HG03045 (cell line): ENCODE measurements around the gene IGFALS.

Experiments used
- ATAC-seq: cut with Tn5 transposase; IDR thresholded peaks from one replicate; pipeline ENCODE4 v1.9.1; 2021; ENCODE audit warnings: mild to moderate bottlenecking, moderate library complexity; ENCODE audit not compliant: unreplicated experiment

Gene IGFALS

DNA sequence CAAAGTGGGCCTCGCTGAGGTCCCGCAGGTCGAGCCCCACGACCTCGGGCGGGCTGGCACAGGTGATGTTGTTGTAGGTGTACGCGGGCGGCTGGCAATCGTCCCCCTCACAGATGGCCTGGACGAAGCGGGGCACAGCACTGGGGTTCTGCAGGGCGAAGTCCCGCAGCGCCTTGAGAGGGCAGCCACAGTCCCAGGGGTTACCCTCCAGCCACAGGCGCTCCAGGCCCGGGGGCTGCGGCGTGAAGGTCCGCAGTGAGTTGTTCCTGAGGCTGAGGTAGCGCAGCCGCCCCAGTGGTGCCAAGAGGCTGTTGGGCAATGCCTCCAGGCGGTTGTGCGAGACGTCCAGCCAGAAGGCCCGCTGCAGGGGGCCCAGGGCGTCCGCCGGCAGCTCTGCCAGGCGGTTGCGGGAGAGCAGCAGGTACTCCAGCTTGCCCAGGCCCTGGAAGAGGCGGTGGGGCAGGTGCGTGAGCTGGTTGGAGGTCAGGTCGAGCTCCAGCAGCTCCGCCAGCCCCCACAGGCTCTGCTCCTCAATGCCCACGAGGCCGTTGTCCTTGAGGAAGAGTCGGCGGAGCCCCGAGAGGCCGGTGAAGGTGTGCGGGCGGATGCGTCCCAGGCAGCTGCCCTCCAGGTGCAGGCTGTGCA is 2.8 kb downstream of the IGFALS start:
- no peak for ATAC-seq

DNA sequence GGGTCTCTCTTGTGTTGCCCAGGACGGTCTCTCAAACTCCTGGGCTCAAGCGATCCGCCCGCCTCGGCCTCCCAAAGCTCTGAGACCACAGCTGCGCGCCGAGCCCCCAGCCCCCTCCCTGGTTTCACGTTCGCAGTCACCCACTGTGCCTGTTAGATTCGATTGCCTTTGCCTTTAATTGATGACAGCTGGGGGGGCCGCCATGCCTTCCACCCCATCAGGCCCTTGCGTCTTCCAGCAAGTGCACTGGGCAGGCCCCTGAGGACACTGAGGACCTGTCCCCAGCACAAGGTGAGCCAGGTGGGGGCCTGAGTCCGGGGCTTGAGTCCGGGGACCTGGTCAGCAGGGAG is 3.3 kb downstream of the IGFALS start:
- no peak for ATAC-seq

DNA sequence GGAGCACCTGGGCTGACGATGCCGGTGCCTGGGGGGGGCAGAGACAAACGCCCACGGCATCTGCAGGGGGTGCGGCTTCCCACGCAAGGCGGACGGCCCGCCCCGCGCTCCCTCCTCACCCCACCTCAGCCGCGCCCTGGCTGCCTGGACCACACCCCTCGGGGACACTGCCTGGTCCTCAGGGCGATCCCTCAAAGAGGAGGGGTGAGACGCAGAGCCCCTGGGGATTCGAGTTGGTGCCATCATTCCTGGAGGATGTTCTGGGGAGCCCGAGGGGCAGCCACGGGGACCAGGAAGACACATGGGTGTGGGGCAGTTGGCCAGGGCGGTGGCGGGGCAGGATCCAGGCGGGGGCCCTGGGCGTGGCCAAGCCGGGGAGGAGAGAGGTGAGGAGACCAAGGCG is 3.9 kb downstream of the IGFALS start:
- no peak for ATAC-seq

DNA sequence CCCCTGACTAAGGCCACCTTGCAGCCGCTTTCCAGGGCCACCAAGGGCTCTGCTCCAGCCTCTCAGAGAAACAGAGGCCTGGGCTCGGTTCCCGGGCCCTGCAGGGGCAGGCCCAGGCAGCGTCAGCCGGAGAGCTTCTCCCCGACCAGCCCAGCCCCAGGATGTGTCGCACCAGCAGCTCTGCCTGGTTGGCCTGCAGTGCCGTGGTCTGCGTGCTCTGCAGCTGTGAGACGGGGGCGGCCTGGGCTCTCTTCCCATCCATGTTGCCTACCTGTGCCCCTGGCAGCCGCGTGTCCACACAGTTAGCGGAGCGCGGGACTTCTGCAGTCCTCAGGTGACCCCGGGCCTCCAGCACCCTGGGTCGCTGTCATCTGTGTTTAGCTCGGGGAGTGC is 4.8 kb downstream of the IGFALS start:
- ATAC-seq = no peak

DNA sequence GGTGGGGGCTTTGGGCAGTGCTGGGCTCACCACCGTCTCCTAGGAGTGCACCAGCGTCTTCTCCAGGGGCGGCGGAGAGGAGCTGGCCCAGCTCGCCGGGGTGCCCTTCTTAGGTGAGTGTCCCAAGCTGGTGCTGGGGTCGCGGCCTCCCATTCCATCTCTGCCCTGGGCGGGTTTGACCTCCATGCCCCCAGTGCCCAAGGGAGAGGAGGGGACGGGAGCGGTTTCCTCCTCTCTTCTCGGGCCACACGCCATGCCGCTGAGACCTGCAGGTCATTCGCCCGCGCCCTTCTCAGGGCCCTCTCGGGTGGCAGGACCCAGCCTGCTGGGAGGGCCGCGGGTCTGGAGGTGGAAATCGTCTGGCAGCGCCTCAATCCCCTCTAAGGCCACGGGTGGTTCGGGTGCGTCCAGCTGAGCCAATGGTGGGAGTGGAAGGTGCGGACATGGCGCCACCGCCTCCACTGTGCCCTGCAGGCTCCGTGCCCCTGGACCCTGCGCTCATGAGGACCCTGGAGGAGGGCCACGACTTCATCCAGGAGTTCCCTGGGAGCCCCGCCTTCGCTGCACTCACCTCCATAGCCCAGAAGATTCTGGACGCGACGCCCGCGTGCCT is 5.3 kb downstream of the IGFALS start:
- no peak for ATAC-seq

DNA sequence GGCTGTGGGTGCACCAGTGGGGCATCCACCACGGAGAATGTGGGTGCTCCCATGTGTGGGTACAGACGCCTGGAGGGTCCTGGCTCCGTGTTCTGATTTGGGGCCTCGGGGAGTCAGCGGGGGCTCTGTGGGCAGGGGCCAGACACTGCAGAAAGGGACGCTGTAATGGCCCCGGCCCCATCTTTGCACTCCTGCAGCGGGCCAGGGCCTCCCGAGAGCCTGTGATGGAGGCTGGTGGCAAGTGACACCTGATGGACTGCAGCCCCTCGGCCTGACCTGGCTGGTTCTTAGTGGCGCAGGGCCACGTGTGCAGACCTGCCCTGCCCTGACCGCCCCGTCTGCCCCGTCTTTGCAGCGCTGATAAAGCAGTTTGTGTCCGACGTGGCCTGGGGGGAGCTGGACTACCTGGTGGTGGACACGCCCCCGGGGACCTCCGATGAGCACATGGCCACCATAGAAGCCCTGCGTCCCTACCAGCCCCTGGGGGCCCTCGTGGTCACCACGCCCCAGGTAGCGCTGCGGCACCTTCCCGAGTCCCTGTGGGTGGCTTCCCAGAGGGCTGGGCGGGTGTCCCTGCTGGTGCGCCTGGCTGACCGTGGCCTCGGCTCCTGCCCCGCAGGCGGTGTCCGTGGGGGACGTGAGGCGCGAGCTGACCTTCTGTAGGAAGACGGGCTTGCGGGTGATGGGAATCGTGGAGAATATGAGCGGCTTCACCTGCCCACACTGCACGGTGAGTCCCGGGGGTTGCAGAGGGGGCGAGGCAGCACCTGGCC is 6.0 kb downstream of the IGFALS start:
- no peak for ATAC-seq

DNA sequence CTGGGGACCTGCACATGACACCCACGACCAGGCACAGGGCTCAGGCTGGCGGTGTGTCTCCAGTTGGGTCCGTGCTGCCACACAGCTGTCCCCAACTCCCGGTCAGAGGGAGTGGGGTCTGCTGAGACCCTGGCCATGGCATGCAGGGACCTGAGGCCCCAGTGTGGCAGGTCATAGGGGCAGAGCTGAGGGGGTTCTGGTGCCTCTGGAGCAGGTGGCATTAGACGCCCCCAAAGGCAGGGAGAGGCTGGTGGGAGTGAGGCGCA is 6.5 kb downstream of the IGFALS start:
- no peak for ATAC-seq

DNA sequence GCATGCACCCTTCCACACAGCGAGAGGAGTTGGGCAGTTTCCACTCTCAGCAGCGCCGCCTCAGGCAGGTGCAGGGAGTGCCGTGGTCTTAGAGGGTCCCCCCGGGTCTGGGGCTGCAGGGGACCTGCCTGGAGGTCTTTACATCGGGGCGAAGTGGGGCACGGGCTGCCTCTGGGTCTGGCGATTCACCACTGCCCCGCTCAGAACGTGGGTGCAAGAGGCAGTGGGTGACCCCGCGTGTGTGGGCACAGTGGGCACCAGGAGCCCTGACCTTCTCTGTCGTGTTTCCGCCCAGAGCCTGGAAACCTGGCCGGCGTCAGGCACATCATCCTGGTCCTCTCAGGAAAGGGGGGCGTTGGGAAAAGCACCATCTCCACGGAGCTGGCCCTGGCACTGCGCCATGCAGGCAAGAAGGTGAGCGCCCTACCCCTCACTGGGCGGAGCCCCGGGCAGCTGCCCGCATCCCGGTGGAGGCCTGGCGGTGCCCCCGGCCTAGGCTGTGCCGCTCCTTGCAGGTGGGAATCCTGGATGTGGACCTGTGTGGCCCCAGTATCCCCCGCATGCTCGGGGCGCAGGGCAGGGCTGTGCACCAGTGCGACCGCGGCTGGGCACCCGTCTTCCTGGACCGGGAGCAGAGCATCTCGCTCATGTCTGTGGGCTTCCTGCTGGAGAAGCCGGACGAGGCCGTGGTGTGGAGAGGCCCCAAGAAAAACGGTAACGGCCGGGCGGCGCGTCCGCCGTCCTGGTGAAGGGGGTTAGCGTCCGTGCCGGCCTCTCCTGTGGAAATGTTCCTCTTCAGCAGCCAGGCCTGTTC is 7.1 kb downstream of the IGFALS start:
- no peak for ATAC-seq

DNA sequence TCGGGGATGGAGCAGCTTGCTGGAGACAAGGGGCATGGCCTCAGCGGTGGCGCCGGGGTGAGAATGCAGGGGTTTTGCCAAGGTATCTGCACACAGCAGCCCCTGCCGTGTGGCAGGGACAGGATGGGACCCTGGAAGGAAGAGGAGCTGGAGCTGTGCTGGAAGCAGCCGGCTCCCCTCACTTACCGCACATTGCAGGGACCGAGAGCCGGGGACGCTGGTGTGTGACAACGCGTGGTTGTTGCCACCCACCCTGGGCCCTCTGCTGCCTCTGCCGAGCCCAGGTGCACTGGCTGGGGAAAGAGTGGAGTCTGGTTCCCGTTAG is 7.7 kb downstream of the IGFALS start:
- ATAC-seq = no peak

DNA sequence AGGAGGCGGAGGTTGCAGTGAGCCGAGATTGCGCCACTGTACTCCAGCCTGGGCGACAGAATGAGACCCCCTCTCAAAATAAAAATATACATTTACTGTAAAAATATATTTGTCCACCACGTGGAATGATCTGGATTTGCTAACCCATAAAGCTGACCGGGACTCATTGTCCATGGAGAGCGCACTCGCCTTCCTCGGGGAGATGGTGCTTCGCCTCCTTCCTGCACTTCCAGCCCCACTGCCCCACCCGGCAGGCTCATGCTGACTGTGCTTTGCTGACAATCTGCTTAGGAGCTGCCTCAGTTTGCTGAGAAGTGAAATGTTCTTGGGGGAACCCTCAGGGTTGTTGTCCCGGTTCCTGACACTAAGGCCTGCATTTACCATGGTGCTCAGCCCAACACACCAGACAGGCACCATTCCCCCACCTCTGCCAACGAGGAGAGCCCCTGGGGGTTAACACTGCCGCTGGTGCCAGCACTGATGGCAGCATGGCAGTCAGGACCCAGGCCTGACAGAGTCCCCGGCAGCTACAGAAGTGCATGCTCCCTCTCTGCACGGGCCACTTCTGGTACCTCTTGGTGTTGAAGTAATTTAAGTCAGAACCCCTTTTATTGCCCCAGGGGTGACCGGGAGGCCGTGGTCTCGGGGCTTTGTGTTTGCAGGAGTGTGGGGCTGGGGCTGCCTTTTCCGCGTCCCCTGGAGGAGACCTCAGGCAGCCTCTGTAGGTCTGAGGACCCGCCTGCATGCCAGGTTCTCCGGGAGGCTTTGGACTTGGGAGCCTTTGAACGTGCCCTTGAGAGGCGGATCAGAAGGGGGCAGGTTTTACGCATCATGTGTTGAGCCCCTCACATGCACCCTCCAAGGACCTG is 8.3 kb downstream of the IGFALS start:
- ATAC-seq = no peak

DNA sequence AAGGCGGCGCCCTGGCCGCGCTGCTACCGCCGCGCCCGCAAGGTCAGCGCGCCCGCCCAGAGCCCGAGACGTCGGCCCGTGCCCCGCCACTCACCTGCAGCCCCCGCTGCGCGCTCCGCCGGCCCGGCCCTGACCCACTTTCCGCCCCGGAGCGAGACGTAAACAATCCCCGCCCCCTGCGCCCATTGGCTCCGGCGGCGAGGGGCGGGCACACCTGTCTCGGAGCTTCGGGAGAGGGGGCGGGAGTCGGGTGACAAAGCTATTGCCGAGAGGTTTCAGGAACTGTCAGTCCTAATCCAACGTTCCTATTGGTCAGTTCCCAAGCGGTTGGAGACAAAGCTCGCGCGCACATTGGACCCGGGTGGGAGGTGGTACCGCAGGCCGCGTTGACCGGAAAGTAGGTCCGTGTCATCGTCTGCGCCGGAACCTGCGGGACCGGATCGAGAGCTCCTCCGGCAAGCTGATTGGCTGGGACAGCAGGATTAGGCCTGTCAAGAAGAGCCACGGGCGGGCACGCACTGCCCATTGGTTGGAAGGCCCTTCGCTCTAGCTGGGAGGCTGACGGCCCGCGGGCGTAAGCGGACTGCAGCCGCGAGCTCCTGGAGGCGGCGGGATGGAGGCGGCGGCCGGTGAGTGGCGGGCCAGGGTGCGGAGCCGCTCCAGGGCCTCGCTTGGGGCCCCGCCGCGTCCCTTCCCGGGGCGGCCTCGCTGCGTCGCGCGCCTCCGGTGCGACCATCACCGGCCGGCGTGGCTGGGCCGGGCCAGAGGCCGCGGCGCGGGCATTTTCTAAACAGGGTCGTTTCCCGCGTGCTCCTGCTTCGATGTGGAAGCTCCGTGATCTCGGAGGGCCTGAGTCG is 10.9 kb downstream of the IGFALS start, which contains the start of the genes NUBP2 and SPSB3:
TSS of gene NUBP2 (plus strand) at position 553 of the 857 bp plus-strand sequence. CDS start at position 614, 61 bp downstream.
TSS of gene SPSB3 (minus strand) at position 164 of the 857 bp plus-strand sequence. CDS start 1,088 bp downstream, outside the sequence.
- peak; percentile 80 for ATAC-seq

DNA sequence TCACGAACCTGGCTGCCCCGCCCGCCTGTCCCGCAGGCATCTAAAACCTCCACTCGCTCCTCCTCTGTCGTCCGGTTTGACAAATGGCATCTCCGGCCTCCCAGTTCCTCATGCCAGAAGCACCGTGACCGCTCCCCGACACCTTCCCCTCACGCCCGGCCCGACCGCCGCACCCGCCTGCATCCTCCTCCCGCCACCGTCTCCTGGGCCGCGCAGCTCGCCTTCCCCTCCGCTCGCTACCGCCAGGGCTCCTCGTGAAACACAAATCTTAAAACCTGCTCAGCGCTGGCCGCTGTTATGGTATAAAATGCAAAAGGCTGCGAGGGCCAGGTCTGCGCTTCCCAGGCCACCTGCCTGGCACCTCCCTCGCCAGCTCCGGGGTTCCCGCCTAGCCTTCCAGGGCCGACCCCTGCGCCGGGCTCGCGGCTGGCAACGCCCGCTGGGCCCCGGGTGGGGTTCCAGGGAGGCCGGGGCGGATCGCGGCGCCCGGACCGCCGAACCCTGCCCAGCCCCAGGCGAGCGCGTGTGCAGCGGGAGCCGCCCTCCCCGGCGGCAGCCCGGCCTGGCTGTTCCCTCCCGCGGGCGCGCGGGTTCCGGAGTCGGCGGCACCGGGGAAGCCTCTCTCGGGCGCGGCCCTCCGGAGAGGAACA is 11.6 kb downstream of the IGFALS start:
- no peak for ATAC-seq

DNA sequence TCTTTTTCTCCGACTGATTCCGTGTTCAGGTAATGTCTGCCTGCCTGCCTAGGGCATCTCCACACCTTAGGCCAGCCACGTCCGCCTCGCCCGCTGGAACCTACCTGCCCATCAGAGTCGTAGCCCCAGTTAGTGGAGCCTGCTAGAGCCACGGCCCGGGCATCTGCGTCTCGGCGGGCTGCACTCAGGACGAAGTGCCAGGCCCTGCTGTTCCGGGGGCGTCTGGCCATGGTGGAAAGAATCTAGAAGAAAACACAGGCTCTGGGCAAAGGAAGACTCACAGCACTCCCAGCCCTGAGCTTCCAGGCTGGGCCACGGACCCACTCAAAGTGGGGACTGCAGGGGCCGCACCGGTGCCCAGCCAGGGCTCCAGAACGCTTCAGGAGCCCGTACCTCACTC is 12.3 kb downstream of the IGFALS start:
- ATAC-seq = no peak

DNA sequence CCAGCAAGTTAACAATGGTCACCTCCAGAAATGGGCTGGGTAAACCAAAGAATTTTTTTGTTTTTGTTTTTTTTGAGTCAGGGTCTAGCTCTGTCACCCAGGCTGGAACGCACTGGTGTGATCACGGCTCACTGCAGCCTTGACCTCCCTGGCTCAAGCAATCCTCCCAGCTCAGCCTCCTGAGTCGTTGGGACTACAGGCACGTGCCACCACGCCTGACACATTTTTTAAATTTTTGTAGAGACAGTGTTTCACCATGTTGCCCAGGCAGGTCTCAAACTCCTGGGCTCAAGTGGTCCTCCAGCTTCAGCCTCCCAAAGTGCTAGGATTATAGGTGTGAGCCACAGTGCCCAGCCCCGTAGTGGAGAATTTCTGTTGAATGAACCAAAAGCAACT is 12.8 kb downstream of the IGFALS start:
- ATAC-seq = no peak

DNA sequence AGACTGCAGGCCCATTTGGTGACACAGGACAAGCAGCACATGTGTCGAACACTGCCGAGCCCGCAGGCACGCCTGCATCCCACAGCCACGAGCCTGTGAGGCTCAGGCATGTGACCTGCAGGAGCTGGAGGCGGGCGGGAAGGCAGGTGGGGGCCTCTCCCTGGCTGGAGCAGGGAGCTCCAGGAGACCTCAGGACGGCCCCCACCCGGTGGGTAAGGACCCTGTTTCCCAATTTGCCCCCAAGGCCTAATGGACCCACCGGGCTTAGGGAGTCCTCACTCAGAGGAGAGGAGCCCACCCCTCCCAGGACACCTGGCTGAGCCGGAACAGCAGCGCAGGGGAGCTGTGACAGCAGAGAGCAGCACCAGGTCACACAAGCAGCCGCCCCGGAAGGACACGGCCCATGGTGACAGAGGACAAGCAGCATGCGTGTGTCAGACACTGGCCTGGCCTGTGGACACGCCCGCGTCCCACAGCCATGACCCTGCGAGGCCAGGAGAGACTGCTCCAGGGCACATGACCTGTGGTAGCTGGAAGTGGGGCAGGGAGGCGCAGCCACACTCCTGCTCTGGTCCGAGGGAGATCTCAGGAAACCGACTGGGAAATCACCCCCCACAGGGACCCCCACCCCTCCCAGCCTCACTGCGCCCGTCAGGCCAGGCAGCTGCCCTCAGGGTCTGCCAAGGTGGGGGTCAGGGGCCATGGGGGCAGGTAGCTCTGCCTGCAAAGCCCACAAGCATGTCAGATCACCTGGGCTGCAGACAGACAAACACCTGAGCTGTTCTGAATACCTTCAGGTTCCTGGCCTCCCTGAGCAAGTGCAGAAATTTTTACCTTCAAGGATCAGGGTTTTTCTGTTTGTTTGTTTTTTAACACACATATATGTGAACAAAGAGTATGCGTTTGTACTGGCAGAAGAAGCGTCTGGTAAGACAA is 13.5 kb downstream of the IGFALS start:
- ATAC-seq = no peak

DNA sequence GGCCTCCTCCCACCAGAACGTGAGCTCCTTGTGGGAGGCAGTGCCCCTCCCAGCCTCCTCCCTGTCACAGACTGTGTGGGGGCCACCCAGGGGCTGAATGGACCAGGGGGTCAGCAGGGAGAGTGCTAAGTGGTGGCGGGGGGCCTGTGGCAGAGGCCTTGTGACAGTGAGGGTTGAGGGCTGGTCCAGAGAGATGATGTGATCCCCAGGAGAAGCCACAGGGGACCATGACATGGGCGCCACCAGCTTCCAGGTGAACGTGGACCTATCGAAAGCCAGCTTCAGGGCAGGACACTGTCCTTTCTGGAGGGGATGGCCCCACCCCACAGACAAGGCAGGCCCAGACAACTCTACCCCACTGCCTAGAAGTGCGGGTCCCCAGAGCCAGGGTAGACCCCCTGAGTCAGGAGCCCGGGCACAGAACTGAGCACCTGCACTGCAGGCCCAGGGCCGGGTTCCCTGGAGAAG is 14.2 kb downstream of the IGFALS start:
- no peak for ATAC-seq

DNA sequence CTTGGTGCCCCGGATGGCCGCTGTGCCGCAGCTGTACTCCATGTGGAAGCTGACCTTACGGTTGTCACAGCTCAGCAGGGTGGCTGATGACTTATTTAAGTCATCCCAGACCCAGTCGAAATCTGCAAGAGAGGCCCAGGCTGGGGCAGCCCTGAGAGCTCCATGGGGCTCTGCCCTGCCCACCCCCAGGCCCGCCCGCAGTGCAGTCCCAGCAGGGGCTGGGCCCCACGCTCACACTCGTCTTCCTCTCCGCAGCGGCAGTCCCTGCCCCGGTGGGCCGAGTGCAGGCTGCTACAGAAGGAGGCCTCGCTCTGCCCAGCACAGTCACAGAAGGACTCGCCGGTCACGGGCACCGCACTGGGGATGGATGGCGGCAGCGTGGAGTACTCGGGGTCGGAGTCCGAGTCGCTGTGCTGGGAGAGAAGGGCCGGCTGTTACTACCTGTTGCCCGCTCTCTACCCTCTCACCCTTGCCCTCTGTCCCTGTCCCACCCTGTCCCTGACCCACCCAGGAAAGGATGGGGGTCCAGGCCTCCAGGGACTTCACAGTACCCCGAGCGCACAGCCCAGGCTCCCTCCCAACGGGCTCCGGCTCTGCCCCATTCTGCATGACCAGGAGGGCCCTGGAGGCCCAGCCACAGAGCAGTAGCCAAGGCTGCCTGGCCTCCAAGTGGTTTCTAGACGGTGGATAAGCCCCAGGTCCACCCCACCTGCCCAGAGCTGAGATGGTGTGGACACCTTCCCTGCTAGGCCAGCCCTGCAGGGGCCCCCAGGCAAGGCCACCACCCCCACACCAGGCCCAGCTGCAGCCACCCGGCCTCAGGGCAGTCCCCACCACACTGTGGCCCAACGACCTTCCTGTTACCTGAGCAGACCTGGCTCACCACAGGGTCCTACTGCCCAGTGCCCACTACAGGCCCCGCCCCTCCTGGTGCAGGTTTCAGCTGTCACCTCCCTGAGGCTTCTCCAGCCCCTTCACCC is 15.0 kb downstream of the IGFALS start:
- ATAC-seq = no peak
